ENCODE results near the gene RIPPLY3.
"Not testable (repeated sequence)": the region's sequence is repeated elsewhere in the genome, so short reads cannot be mapped to it uniquely, and the experiment has no call there.

The RIPPLY3 gene

DNA sequence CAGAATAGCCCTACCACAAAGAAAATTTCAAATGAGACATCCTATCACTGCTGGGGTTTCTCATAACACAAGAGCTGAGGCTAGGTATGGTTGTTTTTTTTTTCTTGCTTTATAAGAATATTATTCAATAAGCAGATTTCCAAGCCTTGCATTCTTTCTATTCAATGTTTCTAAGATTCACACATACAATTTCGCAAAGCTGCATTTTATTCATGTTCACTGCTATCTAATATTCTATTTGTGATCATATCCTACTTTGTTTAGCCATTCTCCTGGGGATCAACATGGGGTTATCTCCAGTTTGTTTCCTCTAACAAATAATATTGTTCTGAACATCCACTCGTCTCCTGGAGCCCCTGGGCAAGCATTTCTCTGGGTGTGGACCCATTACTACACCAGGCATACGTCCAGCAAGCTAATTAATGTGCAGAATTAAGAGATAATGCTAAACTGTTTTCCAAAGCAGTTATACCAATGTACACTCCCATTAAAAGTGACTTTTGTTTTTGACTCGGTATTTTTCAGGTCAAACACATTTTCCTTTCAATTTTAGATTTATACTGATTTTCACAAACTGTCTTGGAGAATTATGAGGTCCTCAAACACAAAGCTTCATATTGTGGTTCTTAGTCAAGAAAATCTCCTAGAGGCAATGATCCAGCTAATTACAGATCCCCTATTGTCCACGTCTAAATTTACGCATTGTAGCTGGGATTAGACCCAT is 24.4 kb upstream of the RIPPLY3 start:
- no peak for DNase-seq

DNA sequence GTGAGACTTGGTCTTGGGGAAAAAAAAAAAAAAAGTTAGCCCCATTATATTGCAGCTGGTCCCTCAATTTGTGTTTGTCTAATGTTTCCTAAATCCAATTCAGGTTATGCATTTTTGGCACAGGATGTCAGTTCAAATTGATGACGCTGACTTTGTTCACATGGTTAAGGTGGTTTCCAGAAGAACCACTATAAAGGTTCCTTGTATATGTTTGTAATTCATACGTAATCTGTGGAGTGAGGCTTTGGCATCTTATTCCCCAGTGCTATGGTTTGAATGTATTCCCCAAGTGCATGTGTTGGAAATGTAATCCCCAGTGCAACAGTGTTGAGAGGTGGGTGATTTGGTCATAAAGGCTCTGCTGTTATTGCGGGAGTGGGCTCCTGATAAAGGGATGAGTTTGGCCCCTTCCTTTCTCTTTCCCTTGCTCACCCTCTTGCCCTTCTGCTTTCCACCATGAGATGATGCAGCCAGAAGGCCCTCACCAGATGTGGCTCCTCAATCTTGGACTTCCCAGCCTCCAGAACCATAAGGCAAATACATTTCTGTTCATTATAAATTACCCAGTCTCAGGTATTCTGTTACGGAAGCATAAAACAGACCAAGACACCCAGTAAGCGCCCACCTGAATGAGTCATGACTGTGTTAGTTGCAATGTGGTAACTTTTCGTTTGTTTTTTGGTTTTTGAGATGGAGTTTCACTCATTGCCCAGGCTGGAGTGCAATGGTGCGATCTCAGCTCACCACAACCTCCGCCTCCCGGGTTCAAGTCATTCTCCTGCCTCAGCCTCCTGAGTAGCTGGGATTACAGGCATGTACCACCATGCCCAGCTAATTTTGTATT is 20.5 kb upstream of the RIPPLY3 start:
- DNase-seq = no peak

DNA sequence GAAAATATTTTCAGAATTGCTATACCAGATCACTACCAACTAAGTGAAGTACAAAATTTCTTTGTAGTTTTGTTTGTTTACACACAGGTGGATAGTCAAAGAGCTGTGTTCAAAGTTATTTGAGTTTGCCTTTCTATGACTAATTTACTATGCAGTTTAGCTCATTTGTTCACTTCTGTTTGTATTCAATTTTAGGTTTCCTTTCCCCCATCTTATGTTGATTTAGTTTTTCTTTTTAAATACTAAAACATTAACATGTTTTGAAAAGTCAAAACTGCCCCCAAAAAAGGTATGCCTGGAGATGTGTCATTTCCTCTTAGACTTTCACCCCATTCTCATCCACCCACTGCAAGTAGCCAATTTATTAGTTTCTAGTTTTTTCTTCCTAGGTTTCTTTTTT is 18.7 kb upstream of the RIPPLY3 start:
- no peak for DNase-seq

- no peak for DNase-seq
Observed at GRCh38 chr21:36988536-36988935, 18.0 kb upstream of the RIPPLY3 start.

- DNase-seq = not testable (repeated sequence)
Observed at GRCh38 chr21:36989199-36989698, 17.3 kb upstream of the RIPPLY3 start.

DNA sequence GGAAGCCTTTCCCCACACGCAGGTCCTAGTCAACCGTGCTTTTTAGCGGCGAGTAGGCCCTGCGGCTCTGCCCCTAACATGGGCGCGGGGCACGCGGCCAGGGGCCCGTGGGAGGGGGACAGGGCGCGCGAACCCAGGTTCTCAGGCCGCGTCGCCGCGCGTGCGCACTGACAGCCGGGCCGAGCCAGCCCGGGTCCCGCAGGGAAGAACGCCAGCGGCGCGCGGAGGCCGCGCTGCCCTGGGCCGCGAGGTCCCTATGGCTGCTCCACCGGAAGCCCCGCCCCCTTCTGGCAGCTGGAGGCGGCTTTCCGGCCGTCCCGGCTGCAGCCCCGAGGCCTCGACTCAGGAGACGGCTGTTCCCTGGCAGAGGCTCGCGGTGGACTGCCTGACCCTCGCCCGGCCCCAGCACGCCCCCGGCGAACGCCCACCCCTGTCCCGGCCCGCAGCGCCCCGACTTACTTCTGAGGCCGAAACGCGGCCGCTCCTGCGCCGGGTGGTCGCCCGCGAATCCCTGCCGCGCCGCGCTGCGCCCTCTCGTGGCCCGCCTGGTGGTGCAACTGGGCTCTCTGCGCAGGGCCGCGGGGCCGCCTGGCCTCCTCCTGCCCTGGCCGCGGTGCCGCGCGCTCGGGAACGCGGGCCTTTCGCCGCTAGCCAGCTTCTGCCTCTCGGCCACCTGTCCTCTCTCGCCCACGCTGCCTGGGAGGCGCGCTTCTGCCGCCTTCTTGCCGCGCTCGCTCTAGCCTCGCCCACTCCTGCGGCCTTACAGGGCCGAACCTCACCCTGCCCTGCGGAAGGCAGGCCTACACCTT is 16.6 kb upstream of the RIPPLY3 start:
- DNase-seq = peak; percentile 87

DNA sequence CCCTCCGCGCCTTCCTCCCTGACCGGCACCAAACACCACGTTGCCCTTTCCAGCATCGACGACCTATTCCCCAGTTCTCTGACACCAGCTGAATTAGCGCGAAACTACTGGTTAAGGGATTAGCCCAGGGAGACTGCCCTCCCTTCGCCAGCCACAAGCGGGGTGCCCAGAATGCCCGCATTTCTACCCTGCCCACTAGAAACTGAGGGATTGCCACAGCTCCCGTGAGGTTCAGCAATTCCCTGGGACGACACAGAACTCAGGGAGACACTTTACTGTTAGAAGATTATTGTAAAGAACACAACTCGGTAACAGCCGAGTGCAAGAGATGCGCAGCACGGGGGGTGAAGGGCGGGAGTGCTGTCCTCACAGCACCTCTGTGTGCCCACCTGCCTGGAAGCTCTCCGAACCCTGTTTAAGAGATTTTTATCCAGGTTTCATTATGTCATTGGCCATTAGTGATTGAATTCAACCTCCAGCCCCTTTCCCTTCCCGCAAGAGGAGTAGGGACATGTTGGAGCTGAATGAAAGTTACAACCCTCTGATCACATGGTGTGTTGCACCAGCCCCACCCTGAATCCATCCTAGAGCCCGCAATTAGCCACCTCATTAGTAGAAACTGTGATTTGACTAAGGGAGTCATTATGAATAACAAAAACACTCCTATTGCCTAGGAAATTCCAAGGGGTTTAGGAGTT is 15.8 kb upstream of the RIPPLY3 start:
- no peak for DNase-seq

GRCh38 chr21:36992671-36993070 is 13.8 kb upstream of the RIPPLY3 start:
- DNase-seq = no peak

DNA sequence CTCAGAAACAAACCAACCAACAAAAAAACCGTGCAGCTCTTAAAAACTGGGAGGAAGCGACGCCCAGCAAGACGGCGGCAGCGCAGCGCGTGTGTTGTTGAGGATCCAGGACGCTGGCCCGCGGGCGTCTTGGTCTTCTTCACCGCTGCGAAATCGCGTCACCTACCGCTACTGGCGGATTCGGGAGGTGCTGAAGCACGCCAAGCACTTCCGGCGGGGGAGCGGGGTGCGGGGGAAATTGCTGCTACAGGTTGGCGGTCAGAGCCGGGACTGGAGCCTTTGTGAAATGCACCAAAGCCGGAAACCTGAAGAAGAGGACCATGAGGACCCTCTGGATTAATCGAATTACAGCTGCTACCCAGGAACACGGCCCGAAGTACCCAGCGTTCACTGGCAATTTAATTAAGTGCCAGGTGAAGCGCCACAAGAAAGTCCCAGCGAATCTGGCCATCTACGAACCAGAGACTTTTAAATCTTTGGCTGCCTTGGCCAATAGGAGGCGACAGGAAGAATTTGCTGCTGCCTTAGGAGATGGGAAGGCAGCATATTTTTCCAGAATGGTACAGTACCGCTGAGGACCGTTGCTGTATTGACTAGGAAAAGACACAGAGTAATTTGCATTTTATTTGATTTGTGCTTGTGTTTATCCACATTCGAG is 11.9 kb upstream of the RIPPLY3 start:
- peak; percentile 34 for DNase-seq

- DNase-seq = not testable (repeated sequence)
Observed at GRCh38 chr21:36995285-36995684, 11.2 kb upstream of the RIPPLY3 start.

- no peak for DNase-seq
Observed at GRCh38 chr21:36999131-36999898, 7.2 kb upstream of the RIPPLY3 start.

GRCh38 chr21:37000381-37000780 is 6.1 kb upstream of the RIPPLY3 start:
- DNase-seq = no peak

- DNase-seq = no peak
Observed at GRCh38 chr21:37001441-37001840, 5.1 kb upstream of the RIPPLY3 start.

DNA sequence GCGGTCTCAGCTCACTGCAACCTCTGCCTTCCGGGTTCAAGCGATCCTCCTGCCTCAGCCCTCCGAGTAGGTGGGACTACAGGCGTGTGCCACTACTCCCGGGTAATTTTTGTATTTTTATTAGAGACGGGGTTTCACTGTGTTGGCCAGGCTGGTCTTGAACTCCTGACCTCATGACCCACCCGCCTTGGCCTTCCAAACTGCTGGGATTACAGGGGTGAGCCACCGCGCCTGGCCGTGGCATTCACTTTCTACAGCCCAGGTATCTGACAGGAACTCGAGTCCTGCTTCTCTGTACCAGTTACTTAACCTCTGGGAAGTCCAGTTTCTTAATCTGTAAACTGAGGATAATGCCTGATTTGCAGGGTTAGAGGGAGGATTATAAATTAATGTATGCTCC is 3.7 kb upstream of the RIPPLY3 start:
- DNase-seq = not testable (repeated sequence)

GRCh38 chr21:37003917-37004316 is 2.6 kb upstream of the RIPPLY3 start:
- DNase-seq = not testable (repeated sequence)

- DNase-seq = no peak
Observed at GRCh38 chr21:37005548-37006485, 685 bp upstream of the RIPPLY3 start.

DNA sequence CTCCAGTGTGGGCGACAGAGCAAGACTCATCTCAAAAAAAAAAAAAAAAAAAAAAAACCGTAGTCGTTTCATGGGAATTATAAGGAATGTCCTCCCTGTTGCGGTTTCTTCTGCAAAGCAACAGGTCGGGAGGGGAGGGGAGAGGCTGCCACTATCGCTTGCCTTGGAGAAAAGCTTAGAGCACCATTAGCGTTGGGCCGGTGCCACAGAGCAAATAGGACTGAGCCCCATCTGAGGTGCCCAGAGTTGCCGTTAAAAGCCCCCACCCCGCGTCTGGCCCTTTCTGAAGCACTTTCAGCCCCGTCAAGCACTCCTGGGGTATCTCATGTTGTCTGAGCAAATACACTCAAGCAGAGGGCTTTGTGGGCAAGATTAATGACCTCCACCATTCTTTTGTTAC is 2.2 kb downstream of the RIPPLY3 start:
- no peak for DNase-seq

DNA sequence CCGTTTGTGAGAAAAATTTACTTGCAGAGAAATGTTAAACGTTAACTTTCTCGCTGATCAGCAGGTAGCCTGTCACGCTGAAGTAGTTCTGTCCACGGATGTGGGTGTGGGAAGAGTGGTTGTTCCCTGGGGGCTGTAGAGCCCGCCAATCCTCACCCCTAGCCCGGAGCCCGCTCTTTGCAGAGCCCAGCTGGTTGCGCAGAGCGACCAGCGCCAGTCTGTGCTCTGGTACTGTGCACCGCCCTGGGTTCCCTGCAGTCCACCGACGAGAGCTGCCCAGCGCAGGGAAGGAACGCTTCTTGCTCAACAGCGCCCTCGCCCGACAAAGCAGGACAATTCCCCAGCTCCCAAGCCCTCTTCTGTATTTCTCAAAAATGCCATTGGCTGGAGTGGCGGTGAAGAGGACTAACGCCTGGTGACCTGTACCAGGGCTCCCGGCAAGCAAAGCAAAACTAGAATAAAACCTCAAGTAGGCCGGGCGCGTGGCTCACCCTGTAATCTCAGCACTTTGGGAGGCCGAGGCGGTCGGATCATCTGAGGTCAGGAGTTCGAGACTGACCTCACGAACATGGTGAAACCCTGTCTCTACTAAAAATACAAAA is 3.3 kb downstream of the RIPPLY3 start:
- peak; percentile 80 for DNase-seq

GRCh38 chr21:37017951-37018679 is 11.6 kb downstream of the RIPPLY3 start:
- DNase-seq = no peak
